Measurements from ENCODE around the gene ASB3.
"Not testable (repeated sequence)": the region's sequence is repeated elsewhere in the genome, so short reads cannot be mapped to it uniquely, and the experiment has no call there.

The ASB3 gene

GRCh38 chr2:53739032-53739431 lies 47.7 kb downstream of the ASB3 start:
- TF ChIP-seq ZNF274 (IDR thresholded peaks at IDR 0.05; ENCODE audit: low read depth, low read length) = no peak
- H3K4me3 ChIP-seq (ENCODE audit: low read length) = no peak overlapping the region

DNA sequence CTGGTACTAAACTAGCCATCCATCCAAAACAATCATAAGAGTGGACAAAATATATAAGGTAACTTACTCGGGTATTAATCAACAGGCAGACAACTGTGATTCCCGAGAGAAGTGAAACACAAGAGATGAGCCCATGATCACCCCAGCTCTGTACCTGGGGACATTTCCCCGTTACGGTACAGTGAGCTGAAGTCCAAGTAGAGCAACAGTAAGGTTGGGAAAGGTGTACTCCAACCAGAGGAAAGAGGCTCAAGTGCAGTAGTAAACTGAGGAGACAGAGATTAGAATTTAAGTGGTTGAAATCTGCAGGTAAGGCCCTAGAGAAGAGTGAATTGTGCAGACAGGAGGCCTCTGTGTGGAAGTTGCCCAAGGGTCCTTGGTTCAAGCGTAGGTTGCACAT lies 49.7 kb downstream of the ASB3 start:
- TF ChIP-seq ZNF274 (IDR thresholded peaks at IDR 0.05; ENCODE audit: low read depth, low read length) = no peak
- H3K4me3 ChIP-seq (ENCODE audit: low read length) = no peak overlapping the region

DNA sequence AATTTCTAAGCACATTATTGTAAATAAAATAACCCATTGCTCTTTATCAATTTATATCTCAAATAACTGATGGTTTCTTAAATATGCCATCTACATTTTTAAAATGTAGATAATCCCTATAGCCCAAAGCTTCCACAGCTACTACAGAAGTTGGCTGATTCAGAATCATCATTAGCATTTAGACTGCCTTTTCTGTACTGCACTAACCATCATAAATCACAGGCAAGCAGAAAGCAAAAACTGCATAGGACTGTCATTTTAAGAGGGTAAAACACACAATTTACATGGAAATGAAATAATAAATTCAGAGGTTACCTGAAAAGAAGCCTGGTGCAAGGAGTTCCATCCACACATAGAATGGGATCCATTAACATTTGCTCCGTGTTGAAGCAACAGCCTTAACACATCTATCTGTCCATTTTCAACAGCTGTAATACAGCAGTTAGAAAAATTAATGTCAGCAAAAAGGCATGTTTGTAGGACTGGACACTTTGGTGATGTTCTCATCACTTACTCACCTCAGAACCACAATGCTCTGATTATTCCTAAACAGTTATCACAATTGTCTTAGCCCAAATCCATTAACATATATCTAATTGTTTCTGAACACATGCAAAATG lies 57.5 kb downstream of the ASB3 start:
- no peak for TF ChIP-seq ZNF274 (IDR thresholded peaks at IDR 0.05; ENCODE audit: low read depth, low read length)
- no peak overlapping the region for H3K4me3 ChIP-seq (ENCODE audit: low read length)

DNA sequence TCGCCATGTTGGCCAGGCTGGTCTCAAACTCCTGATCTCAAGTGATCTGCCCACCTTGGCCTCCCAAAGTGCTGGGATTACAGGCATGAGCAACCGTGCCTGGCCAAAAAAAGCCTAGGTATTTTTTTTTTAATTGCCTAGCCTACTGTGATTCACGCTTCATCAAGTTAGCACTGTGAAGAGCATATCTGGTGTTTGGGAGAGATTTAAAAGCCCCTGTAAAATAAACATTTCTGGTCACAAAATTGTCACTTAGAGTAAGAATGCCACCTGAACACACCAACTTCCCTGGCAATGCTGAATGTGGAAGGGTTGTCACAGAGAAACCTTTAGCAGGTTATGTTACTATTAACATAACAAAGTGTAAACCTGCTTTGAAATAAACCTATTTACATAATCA lies 58.8 kb downstream of the ASB3 start:
- H3K4me3 ChIP-seq (ENCODE audit: low read length) = no peak overlapping the region
- no peak for TF ChIP-seq ZNF274 (IDR thresholded peaks at IDR 0.05; ENCODE audit: low read depth, low read length)

DNA sequence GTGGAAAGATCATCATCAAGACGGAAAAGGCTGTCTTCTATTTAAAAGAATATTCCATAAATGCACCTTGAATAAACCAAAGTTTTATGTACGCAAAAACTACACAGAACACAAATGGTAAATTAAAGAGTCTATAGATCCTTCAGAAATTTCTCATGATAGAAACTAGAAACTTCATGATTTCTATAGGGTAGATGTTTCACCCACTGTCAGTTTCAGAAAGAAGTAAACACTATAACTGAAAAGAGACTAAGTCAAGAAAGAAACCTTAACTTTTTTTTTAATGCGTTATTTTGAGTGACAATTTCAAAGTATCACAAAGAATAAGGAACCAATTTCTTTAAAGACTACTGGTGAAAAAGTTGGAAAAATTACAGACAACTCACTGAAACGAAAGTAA lies 61.1 kb downstream of the ASB3 start:
- H3K4me3 ChIP-seq (ENCODE audit: low read length) = no peak overlapping the region
- TF ChIP-seq ZNF274 (IDR thresholded peaks at IDR 0.05; ENCODE audit: low read depth, low read length) = no peak

DNA sequence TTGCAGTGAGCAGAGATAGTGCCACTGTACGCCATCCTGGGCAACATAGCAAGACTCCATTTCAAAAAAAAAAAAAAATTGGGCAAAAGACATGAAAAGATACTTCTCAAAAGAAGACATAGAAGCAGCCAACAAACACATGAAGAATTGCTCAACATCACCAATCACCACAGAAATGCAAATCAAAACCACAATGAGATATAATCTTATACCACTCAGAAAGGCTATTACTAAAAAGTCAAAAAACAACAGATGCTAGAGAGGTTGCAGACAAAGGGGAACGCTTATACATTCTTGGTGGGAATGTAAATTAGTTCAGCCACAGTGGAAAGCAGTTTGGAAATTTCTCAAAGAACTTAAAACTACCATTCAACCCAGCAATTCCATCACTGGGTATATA lies 62.2 kb downstream of the ASB3 start:
- no peak for TF ChIP-seq ZNF274 (IDR thresholded peaks at IDR 0.05; ENCODE audit: low read depth, low read length)
- no peak overlapping the region for H3K4me3 ChIP-seq (ENCODE audit: low read length)

DNA sequence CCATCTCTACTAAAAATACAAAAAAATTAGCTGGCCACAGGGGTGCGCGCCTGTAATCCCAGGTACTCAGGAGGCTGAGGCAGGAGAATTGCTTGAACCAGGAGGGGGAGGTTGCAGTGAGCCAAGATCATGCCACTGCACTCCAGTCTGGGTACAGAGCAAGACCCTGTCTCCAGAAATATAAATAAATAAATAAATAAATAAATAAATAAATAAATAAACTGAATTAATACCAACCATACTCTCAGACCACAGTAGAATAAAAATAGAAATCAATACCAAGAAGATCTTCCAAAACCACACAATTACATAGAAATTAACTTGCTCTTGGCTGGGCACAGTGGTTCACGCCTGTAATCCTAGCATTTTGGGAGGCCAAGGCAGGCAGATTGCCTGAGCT lies 65.8 kb downstream of the ASB3 start:
- not testable (repeated sequence) for H3K4me3 ChIP-seq (ENCODE audit: low read length)

- H3K4me3 ChIP-seq (ENCODE audit: low read length) = no peak overlapping the region
- TF ChIP-seq ZNF274 (IDR thresholded peaks at IDR 0.05; ENCODE audit: low read depth, low read length) = no peak
Observed at GRCh38 chr2:53715568-53715967, 71.2 kb downstream of the ASB3 start.

DNA sequence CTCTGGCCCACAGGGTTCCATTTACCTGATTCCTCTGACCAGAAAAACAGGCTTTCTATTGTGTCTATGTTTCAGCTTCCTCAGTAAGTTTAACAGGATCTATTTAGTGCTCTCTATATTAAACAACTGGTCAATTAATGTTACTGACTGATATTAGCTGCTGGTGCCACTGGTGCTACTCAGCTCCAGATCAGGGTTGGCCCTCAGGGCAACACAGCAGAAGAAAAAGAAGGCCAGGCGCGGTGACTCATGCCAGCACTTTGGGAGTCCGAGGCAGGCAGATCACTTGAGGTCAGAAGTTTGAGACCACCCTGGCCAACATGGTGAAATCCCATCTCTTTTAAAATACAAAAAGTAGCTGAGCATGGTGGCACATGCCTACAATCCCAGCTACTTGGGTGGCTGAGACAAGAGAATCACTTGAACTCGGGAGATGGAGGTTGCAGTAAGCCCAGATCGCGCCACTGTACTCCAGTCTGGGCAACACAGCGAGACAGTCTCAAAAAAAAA lies 75.4 kb downstream of the ASB3 start:
- H3K4me3 ChIP-seq (ENCODE audit: low read length) = no peak overlapping the region
- no peak for TF ChIP-seq ZNF274 (IDR thresholded peaks at IDR 0.05; ENCODE audit: low read depth, low read length)

DNA sequence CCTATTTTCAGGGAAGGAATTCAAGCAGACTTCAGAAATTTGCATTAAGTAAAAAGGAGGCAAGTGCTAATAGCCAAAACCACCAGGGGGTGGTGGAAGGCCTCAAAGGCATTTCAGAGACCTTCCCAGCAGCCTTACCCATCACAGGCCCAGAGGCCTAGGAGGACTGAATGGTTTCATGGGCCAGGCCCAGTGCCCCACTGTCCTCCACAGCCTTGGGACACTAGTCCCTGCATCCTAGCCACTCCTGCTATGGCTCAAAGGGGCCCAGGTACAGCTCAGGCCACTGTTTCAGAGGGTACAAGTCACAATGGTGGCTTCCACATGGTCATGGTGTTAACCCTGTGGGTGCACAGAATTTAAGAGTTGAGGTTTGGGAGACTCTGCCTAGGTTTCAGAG lies 77.8 kb downstream of the ASB3 start:
- no peak for TF ChIP-seq ZNF274 (IDR thresholded peaks at IDR 0.05; ENCODE audit: low read depth, low read length)
- H3K4me3 ChIP-seq (ENCODE audit: low read length) = no peak overlapping the region

- no peak overlapping the region for H3K4me3 ChIP-seq (ENCODE audit: low read length)
- no peak for TF ChIP-seq ZNF274 (IDR thresholded peaks at IDR 0.05; ENCODE audit: low read depth, low read length)
Observed at GRCh38 chr2:53701221-53701620, 85.5 kb downstream of the ASB3 start.

- no peak for TF ChIP-seq ZNF274 (IDR thresholded peaks at IDR 0.05; ENCODE audit: low read depth, low read length)
- H3K4me3 ChIP-seq (ENCODE audit: low read length) = no peak overlapping the region
Observed at GRCh38 chr2:53697686-53698085, 89.1 kb downstream of the ASB3 start.

- no peak for TF ChIP-seq ZNF274 (IDR thresholded peaks at IDR 0.05; ENCODE audit: low read depth, low read length)
- H3K4me3 ChIP-seq (ENCODE audit: low read length) = no peak overlapping the region
Observed at GRCh38 chr2:53697092-53697491, 89.7 kb downstream of the ASB3 start.

DNA sequence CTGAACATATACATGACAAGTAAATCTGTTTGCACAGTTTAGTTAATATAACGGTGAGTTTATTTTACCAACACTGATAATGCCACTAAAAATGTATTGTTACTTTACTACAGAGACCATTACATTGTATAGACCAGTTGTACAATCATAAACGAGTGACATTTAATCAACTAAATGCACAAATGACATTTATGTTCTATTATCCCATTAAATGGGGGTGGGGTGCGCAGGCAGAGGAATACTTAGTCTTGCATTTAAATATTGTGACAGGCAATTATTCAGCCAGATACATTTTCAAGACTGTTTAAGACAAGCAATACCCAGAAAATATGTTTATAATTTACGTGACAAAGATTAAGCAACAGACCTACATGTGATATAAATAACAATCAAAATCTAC lies 91.2 kb downstream of the ASB3 start:
- H3K4me3 ChIP-seq (ENCODE audit: low read length) = no peak overlapping the region
- no peak for TF ChIP-seq ZNF274 (IDR thresholded peaks at IDR 0.05; ENCODE audit: low read depth, low read length)

GRCh38 chr2:53694096-53694771 lies 92.5 kb downstream of the ASB3 start:
- no peak overlapping the region for H3K4me3 ChIP-seq (ENCODE audit: low read length)
- TF ChIP-seq ZNF274 (IDR thresholded peaks at IDR 0.05; ENCODE audit: low read depth, low read length) = no peak

GRCh38 chr2:53690876-53691275 lies 95.9 kb downstream of the ASB3 start:
- H3K4me3 ChIP-seq (ENCODE audit: low read length) = no peak overlapping the region
- TF ChIP-seq ZNF274 (IDR thresholded peaks at IDR 0.05; ENCODE audit: low read depth, low read length) = no peak
